Panc1 (cell line): ENCODE measurements around the gene FGFBP1. TPM values are rescaled to one million over a fixed set of nuclear protein-coding genes. Genes with fewer than 3 reads are reported as not detected.
A peak's percentile ranks its signal among the peaks of the same experiment; 100 is the strongest.

Experiments used
- ATAC-seq: fragments of 200-7000 bp; cut with Tn5 transposase; 2 replicates; pipeline ENCODE4 v1.9.1; 2020; ENCODE audit warnings: mild to moderate bottlenecking, moderate library complexity
- BruUV-seq: library from RNA; stranded (reverse); fragments of 400-500 nt; replicated peaks from 2 replicates; lab custom pipeline; 2021; lab: Mats Ljungman, UMichigan
- CTCF ChIA-PET: fragments of 300-600 bp; sonication (Branson Sonifier 250); formaldehyde crosslinking; loops from one replicate; lab custom pipeline; 2022; ENCODE audit warnings: antibody characterized with exemption; lab: Charles Lee
- POLR2A ChIA-PET: fragments of 300-600 bp; sonication (Branson Sonifier 250); formaldehyde crosslinking; loops from one replicate; lab custom pipeline; 2022; ENCODE audit warnings: antibody characterized with exemption; lab: Charles Lee
- DNase-seq: peaks from one replicate; pipeline ENCODE4 v3.0.0-alpha.2; 2010; ENCODE audit warnings: low read depth, low spot score
- H3K27ac ChIP-seq: 2 replicates; pipeline ENCODE4 v1.5.1; 2011; ENCODE audit warnings: mild to moderate bottlenecking, low read length, inconsistent platforms
- H3K27me3 ChIP-seq: fragments of 200-500 bp; sonication (Bioruptor generic); 2 replicates; pipeline ENCODE4 v1.6.0; 2014; ENCODE audit warnings: low read length, inconsistent platforms; ENCODE audit not compliant: control insufficient read depth, insufficient read depth
- H3K36me3 ChIP-seq: fragments of 200-500 bp; sonication (Bioruptor generic); 2 replicates; pipeline ENCODE4 v1.5.1; 2014; ENCODE audit warnings: inconsistent platforms, mild to moderate bottlenecking, low read length, moderate library complexity; ENCODE audit not compliant: control insufficient read depth, insufficient read depth
- H3K4me1 ChIP-seq: 2 replicates; pipeline ENCODE4 v1.5.1; 2011; ENCODE audit warnings: inconsistent platforms, mild to moderate bottlenecking, low read length, moderate library complexity; ENCODE audit not compliant: control insufficient read depth, insufficient read depth
- H3K4me3 ChIP-seq, 2 experiments: 2 replicates each; pipeline ENCODE4 v1.5.1; 2011 to 2012; ENCODE audit warnings: low read depth in 2 of 2, low read length in 2 of 2, mild to moderate bottlenecking in 2 of 2, inconsistent platforms in 1 of 2, moderate library complexity in 1 of 2
- H3K9me3 ChIP-seq: fragments of 200-500 bp; sonication (Bioruptor generic); 2 replicates; pipeline ENCODE4 v1.5.1; 2014; ENCODE audit warnings: low read depth, mild to moderate bottlenecking, inconsistent platforms, low read length, moderate library complexity; ENCODE audit not compliant: control insufficient read depth, insufficient read depth
- POLR2AphosphoS5 ChIP-seq: IDR thresholded peaks from 2 replicates; pipeline ENCODE4 v1.6.1; 2012; ENCODE audit warnings: mild to moderate bottlenecking, low read depth, low read length, moderate library complexity
- REST ChIP-seq, 2 experiments: IDR thresholded peaks; 2 replicates each; pipeline ENCODE4 v1.6.1; 2011 to 2012; ENCODE audit warnings: low read depth in 2 of 2, control low read depth in 1 of 2, low read length in 1 of 2, mild to moderate bottlenecking in 1 of 2, moderate library complexity in 1 of 2; ENCODE audit not compliant: insufficient read depth in 1 of 2
- SIN3A ChIP-seq: IDR thresholded peaks from 2 replicates; pipeline ENCODE4 v1.6.1; 2012; ENCODE audit warnings: low read depth, mild to moderate bottlenecking, low read length, moderate library complexity, borderline replicate concordance; ENCODE audit not compliant: insufficient read depth
- TCF7L2 ChIP-seq: IDR thresholded peaks from 2 replicates; pipeline ENCODE4 v1.6.1; 2011; ENCODE audit warnings: mild to moderate bottlenecking, low read depth, low read length, inconsistent platforms
- in situ Hi-C: cut with HindIII; loops from 2 replicates; pipeline ENCODE4 v1.10.0; 2016; ENCODE audit warnings: low sequenced_read_pairs, low pct_unique_long_range_greater_than_20kb
- intact Hi-C: fragments of 100-400 bp; cut with micrococcal nuclease; formaldehyde crosslinking; loops from one replicate; pipeline ENCODE4 v1.10.0; 2022; ENCODE audit not compliant: unreplicated experiment
- total RNA-seq: library from RNA; stranded (reverse); gene quantifications from one replicate; pipeline ENCODE4 v1.2.1, GENCODE V29; 2021; ENCODE audit not compliant: unreplicated experiment
- TF ChIP-seq, protein P1 (sequence below): fragments of 450-650 bp; IDR thresholded peaks from 2 replicates; pipeline ENCODE4 v1.5.1; 2017; ENCODE audit warnings: mild to moderate bottlenecking

The FGFBP1 gene
- total RNA-seq, 1 experiment from 2014 or later: 0.39 TPM

DNA sequence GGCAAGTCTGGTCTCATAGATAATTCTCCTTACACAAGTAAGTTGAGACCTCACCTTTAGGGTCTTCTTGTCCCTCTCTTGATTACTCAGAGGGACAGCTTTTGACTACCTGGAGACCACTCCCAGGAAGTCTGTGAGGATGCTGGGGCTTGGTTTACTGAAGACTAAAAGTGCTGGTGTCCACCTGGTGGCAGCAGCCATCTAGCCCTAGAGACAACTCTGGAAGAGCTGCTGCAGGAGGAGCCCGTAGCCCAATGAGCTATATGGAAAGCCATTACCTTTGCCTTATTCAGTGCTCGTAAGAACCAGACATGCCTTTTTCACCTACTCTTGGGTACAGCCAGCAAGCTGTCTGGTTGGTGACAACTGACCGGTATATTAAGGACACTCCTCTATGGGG, 17.1 kb upstream of the FGFBP1 start:
- BruUV-seq: no TSS peak
- TF ChIP-seq TCF7L2: no peak
- no peak for TF ChIP-seq REST (IDR thresholded peaks at IDR 0.05; ENCODE audit: insufficient read depth in 1 of 2, low read depth in 2 of 2, low read length in 1 of 2)
- no peak for TF ChIP-seq SIN3A
- no peak for TF ChIP-seq POLR2AphosphoS5
- TF ChIP-seq, protein P1, sequence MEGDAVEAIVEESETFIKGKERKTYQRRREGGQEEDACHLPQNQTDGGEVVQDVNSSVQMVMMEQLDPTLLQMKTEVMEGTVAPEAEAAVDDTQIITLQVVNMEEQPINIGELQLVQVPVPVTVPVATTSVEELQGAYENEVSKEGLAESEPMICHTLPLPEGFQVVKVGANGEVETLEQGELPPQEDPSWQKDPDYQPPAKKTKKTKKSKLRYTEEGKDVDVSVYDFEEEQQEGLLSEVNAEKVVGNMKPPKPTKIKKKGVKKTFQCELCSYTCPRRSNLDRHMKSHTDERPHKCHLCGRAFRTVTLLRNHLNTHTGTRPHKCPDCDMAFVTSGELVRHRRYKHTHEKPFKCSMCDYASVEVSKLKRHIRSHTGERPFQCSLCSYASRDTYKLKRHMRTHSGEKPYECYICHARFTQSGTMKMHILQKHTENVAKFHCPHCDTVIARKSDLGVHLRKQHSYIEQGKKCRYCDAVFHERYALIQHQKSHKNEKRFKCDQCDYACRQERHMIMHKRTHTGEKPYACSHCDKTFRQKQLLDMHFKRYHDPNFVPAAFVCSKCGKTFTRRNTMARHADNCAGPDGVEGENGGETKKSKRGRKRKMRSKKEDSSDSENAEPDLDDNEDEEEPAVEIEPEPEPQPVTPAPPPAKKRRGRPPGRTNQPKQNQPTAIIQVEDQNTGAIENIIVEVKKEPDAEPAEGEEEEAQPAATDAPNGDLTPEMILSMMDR: no peak
- H3K36me3 ChIP-seq: no peaks in the 10 kb centered on the region
- H3K4me1 ChIP-seq: no peaks in the 10 kb centered on the region
- ChIA-PET POLR2A (no interaction called here), CTCF (interaction anchor here (1.0 to 1.4 kb wide), 3 partner anchors 73 to 150 kb away, joined by 4 to 26 read pairs (median 6); no protein-coding TSS in a partner anchor)
- peak; percentile 68; the same call in 1 of the 2 replicates for ATAC-seq
- intact Hi-C loops: loop anchor here (1.0 to 10.0 kb wide), 3 partner anchors 73 to 221 kb away; no protein-coding TSS in a partner anchor
- no peak for DNase-seq
- no peaks in the 10 kb centered on the region for H3K27me3 ChIP-seq
- H3K27ac ChIP-seq: no peak overlapping the region
- no peaks in the 10 kb centered on the region for H3K9me3 ChIP-seq
- no peak overlapping the region for H3K4me3 ChIP-seq
- in situ Hi-C loops: no loop called here

GRCh38 chr4:15953625-15954024, 15.1 kb upstream of the FGFBP1 start:
- Histone ChIP-seq H3K4me3 (no peak overlapping the region), H3K27me3 (no peaks in the 10 kb centered on the region), H3K9me3 (no peaks in the 10 kb centered on the region), H3K4me1 (no peaks in the 10 kb centered on the region), H3K27ac (no peak overlapping the region), H3K36me3 (no peaks in the 10 kb centered on the region)
- intact Hi-C loops: loop anchor here (10.0 kb wide), 1 partner anchor 219 kb away; no protein-coding TSS in a partner anchor
- TF ChIP-seq REST (IDR thresholded peaks at IDR 0.05; ENCODE audit: insufficient read depth in 1 of 2, low read depth in 2 of 2, low read length in 1 of 2) (no peak), TCF7L2 (peak; percentile 78)
- ATAC-seq (no peak), DNase-seq (no peak)
- BruUV-seq: no TSS peak
- ChIA-PET POLR2A (no interaction called here), CTCF (interaction anchor here (0.8 kb wide), 1 partner anchor 148 kb away, joined by 4 read pairs; no protein-coding TSS in a partner anchor)
- in situ Hi-C loops: no loop called here
